Measurements from ENCODE around the gene ZNF624.
"Not testable (repeated sequence)": the region's sequence is repeated elsewhere in the genome, so short reads cannot be mapped to it uniquely, and the experiment has no call there.

ZNF624 gene

DNA sequence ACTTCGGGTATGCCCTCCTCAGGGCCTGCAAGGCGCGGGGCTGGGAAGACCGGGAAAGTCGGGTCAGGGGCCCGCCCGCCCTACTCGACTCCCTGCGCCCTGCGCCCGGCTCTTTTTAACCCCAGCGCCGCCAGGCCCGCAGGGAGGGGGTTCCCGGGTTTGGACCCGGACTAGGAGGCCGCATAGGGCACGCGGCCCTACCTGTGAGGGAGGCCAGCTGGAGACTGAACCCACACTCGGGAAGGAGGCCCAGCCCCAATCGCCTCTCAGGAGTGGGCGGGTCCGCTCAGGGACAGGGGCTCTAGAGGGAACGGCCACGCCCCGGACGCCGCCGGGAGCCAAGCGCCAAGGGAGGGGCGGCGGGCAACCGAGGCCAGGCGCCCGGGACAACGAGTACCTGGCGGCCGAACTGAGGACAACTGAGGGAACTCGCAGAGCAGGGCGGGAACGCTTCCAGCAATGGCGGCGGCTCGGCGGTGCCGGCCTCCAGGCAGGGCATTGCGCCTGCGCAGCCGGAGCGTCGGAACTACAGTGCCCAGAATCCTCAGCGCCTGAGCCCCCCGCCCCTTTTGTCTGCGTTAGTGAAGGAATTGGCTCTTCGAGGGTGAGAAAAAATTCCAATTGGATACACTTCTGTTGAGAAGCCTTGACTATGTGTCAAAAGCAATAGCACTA is at the start of gene ZNF624:
Gene ZNF624 (minus strand): TSS at position 484 of the 675 bp plus-strand sequence.
- DNase-seq, result peak; percentile 87

- DNase-seq, result not testable (repeated sequence)
Measured at GRCh38 chr17:16697603-16698002, 44.0 kb upstream of the ZNF624 start.

GRCh38 chr17:16690447-16690846 is 36.8 kb upstream of the ZNF624 start:
- DNase-seq, result not testable (repeated sequence)

DNA sequence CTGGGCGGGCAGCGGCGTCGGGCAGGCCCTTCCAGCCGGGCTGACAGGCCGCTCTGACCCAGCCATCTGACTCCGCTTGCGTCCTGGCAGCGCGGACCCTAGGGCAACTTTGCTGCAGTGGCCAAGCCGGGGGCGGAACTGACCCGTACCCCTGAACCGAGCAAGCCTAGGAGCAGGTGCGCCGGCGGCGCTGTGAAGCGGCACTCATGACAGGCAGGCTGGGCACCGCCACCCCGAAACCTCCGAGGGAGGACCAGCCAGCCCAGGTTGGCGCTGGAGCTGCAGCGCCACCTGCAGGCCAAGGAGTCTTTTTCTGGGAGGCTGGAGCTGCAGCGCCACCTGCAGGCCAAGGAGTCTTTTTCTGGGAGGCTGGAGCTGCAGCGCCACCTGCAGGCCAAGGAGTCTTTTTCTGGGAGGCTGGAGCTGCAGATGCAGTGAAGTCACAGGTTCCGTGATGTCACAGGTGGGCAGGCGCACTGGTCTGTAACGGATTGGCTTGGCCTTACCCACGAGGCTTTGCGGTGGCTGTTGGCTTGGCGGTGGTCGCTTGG is 36.2 kb upstream of the ZNF624 start, which contains the start of gene CCDC144A:
Gene CCDC144A (plus strand): TSS at position 511 of the 551 bp plus-strand sequence. CDS start 160 bp downstream, outside the sequence.
- DNase-seq, result peak; percentile 26

- not testable (repeated sequence) for DNase-seq
Measured at GRCh38 chr17:16687151-16687550, 33.5 kb upstream of the ZNF624 start.

DNA sequence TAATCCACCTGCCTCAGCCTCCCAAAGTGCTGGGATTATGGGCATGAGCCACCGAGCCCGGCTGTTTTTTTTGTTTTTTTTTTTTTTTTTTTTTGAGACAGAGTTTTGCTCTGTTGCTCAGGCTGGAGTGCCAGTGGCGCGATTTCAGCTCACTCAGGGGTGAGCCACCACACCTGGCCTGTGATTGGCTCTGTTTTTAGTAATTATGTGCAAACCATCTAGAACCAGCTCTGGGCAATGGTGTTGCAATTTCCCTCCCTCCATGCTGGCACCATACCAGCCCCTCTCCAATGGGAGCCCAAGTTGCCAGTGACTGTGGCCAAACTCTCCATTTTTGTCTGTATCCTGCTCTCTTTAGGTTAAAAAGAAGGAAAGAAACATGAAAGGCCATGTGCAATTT is 32.4 kb upstream of the ZNF624 start:
- not testable (repeated sequence) for DNase-seq

GRCh38 chr17:16683290-16684138 is 29.9 kb upstream of the ZNF624 start:
- DNase-seq, result not testable (repeated sequence)

DNA sequence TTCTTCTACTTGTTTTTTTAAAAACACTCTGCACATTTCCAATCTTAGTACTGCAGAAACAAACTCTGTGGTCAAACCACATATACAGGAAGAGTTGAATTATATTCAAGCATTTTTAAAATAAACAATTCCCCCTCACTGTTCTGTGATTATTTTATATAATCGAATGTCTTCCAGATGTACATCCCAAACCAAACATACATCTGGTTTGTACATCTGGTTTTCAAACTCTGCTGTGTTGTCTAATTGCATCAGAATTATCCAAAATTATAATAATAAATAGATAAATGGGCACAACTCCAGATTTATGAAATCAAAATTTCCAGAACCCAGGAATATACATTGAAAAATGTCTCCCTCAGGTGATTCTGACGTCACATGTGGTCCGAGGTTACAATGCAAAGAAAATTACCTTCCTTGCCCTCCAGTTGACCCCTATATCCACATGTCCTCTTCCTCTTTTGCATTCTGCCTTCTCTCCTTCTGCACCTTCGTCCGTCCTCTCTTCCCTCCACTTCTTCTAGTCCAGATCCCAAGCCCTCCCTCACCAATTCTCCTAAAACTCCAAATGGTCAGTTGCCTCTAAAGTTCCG is 23.1 kb upstream of the ZNF624 start:
- DNase-seq, result no peak

DNA sequence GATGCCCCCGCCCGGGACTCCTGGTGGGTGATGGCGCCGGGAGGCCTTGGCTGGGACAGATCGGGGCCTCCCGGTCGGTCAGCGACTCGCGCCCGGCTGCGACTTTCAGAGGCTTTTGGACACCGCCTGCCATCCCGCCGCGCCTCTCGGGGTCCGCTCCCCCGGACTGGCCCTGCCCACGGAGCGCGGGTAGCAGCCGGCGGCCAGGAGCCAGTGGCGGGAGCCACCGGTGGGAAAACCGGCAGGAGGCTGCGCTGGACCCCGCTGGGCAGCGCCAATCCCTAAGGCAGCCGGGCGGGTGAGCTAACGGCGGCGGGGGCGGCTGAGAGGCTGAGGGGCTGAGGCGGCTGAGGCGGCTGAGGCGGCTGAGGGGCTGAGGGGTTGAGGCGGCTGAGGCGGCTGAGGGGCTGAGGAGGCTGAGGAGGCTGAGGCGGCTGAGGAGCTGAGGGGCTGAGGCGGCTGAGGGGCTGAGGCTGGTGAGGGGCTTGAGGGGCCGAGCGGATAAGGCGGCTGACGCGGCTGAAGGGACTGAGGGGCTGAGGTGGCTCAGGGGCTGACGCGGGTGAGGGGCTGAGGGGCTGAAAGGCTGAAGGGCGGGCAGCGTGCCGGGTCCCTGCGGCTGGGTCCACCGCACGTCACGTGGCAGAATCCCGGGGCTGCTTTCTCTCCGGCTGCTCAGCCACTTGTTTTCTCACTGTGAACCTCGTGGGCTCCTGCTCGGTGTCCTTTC is 13.4 kb upstream of the ZNF624 start:
- DNase-seq, result not testable (repeated sequence)

DNA sequence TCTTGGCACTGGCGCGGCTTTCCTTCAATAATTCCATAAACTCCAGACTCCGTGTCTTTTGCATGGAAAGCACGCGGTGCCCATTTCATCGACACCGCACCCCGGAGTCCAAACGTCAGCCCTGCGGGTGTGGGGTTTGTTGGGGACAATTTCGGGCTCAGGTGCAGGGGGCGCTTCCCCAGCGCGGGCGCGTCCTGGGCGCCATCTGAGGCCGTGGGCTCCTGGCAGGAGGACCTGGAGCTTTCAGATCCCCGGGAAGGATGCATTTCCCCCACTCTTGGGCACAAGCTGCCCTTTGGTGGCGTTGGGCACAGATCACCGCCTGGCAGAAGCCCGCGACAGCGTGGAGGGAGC is 12.9 kb upstream of the ZNF624 start:
- not testable (repeated sequence) for DNase-seq

DNA sequence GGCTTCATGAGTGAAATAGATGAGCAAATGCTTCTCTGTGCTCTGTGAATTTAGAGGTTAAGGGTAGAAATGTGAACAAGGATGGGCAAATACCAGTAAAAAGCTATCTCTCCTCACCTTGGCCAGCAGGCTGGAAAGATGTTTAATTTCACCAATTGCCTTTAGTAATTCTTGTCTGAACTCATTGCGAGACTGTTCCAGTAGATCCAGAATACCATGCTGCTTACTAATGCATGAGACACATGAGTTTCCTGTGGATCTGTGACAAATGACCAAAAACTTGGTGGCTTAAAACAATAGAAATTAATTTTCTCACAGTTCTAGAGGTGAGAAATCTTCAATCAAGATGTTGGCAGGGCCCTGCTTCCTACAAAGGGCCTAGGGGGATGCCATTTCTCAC is 9.3 kb upstream of the ZNF624 start:
- DNase-seq, result no peak

GRCh38 chr17:16661217-16661616 is 7.6 kb upstream of the ZNF624 start:
- no peak for DNase-seq

DNA sequence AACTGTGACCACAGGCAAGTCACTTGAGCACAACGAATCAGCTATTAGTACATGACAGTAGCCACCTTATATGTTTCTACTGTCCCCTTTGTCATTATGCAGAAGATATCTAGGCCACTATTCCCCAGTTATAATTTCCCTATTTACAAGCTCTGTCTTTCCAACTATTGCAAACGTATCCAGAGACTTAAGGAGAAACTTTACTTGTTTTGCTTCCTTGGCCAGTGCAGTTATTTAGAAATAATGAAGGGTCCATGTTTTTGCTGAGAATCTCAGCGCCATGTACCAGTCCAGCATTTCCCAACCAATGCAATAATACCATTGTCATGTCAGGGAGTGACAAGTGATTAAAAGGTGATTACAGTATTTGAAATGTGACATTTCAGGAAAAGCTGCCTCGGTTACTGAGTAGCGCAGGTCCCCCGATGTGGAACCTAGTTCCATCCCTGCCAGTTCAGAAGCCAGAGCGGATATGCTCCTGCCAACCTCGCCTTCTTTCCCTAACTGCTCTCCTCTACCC is 743 bp downstream of the ZNF624 start:
- no peak for DNase-seq

GRCh38 chr17:16652252-16652651 is 1.4 kb downstream of the ZNF624 start:
- DNase-seq, result no peak

GRCh38 chr17:16649585-16649984 is 4.1 kb downstream of the ZNF624 start:
- no peak for DNase-seq

DNA sequence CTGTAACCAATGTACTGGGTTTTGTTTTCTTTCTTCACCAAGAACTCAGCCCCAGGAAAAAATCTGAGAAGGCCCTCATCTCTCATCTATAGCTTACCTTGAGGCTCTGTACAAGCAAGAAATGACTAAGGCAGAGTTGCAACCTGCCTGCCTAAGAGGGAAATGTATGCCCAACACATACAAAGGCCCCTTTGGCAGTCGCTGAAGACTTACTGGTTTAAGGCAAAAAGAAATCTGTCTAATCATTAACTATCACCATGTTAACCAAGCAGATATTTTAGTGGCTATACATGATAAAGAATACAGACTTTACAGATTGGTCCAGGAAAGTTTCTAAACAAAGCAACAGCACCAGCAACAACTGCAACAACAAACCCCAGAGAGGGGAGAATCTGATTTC is 14.2 kb downstream of the ZNF624 start:
- DNase-seq, result no peak

DNA sequence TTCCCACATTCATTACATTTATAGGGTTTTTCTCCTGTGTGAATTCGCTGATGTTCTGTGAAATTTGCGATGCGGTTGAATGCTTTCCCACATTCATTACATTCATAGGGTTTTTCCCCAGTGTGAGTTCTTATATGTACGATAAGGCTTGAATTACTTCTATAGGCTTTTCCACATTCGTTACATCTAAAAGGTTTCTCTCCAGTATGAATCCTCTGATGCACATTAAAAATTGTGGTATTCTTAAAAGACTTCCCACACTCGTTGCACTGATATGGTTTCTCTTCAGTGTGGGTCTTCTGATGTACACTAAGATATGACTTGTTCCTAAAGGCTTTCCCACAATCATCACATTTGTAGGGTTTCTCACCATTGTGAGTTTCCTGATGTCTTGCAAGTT is 30.4 kb downstream of the ZNF624 start:
- DNase-seq, result no peak

GRCh38 chr17:16622540-16623277 is 30.9 kb downstream of the ZNF624 start:
- no peak for DNase-seq

- no peak for DNase-seq
Measured at GRCh38 chr17:16617481-16618060, 36.1 kb downstream of the ZNF624 start.

DNA sequence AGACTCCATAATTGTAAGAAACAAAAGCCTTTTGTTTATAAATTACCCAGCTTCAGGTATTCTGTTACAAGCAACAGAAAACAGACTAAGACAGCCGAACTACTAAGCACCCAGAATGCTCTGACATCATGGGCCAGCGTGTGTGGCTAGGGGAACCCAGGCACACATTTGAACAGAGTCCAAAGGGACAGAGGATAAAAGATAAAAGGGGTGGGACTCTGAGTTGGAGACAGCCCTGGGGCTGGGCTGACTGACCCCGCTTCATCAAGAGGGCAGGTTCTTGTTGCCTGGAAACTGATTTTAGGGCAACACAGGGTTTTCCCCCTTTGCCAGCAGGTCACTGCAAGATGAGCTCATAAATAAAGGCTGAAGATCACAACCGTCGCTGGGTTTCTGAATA is 54.1 kb downstream of the ZNF624 start:
- no peak for DNase-seq

- no peak for DNase-seq
Measured at GRCh38 chr17:16593356-16594102, 60.1 kb downstream of the ZNF624 start.
